GM19239 (cell line): ENCODE measurements around the gene WAPL.
A peak's percentile ranks its signal among the peaks of the same experiment; 100 is the strongest.
"Not testable (repeated sequence)": the region's sequence is repeated elsewhere in the genome, so short reads cannot be mapped to it uniquely, and the experiment has no call there.

Source experiments
- DNase-seq: peaks from one replicate; pipeline ENCODE4 v3.0.0; 2011; ENCODE audit warnings: low spot score; ENCODE audit not compliant: insufficient read length
- FAIRE-seq: peaks from 2 replicates; lab custom pipeline; 2011; peaks lifted over from hg19 to GRCh38; lab: Jason Lieb, UNC

The WAPL gene

GRCh38 chr10:86393362-86393761 is 128.2 kb downstream of the WAPL start:
- DNase-seq (no peak), FAIRE-seq (peak; percentile 57)

DNA sequence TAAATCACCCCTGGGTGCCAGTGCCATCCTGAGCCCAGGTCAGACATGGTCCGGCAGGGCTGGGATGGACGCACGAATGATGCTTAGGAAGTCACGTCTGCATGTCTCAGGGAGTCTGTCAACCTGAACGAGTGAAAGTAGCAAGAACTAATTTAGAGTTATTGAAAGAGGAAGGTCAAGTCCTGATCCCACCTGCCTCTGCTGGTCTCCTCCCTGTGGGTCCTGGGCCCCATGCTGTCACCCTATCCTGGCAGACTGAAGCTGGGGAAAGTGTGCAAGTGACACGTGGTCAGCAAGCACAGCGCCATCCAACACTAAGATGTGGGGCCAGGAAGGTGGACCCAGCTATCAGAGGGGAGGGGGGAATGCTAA is 128.9 kb downstream of the WAPL start:
- FAIRE-seq: peak; percentile 98
- DNase-seq: no peak

DNA sequence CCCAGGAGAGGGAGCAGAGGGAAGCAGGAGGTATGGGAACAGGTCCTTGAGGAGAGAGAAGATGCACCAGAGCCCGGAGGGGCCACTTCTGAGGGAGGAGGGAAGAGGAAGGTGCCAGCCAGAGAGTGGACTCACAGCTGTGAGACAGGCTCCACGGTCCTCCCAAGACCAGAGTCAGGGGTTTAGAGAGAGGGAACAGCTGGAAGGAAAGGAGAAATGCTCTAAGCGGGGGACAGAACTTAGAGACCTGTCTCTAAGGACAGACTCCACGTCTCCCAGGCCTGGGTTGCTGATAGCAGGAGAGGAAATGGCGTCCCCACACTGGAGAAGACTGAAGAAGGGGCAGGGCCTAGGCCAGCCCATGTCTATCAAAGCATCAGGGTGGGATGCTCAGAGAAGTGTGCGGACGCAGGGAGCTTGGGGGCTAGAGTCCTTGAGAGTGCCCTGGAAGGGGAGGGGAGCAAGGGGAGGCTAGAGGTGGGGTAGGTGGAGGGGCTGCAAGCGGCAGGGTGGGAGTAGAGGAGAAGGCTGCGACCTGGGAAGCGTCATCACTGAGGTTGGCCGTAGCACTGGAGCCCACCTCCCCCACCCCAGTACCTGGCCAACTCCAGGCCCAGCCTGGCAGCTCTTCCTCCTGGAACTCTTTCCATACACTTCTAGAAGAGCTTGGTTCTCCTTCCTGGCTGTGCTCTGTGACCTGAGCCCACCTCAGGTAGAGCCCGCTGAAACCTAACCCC is 129.4 kb downstream of the WAPL start:
- FAIRE-seq: peak; percentile 4
- no peak for DNase-seq

DNA sequence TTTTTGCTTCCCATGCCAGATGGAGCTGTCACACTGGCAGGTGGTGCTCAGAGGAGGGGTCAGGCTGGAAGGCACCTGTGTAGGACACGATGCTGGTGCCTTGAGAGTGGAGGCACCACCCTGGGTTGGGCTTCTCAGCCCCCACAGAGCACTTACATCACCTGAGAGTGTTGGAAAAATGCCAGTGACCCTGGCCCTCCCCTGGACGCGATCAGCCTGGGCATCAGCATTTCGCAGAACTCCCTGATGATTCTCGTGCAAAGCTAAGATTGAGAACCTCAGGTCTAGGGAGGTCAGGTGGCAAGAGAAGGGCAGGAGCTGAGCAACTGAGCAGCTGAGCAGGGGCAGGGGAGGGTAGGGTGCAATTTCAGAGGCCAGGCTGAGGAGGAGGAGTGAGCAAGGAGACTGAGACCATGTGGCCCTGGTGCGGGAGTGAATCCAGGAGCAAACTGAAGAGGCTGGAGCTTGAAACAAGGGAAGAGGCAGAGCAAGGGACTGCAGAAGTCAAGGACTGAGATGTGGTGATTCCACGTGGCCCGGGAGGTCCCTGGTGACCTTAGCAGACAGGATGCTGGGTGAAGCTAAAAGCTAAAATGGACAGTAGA is 130.3 kb downstream of the WAPL start:
- DNase-seq (no peak), FAIRE-seq (peak; percentile 35)

DNA sequence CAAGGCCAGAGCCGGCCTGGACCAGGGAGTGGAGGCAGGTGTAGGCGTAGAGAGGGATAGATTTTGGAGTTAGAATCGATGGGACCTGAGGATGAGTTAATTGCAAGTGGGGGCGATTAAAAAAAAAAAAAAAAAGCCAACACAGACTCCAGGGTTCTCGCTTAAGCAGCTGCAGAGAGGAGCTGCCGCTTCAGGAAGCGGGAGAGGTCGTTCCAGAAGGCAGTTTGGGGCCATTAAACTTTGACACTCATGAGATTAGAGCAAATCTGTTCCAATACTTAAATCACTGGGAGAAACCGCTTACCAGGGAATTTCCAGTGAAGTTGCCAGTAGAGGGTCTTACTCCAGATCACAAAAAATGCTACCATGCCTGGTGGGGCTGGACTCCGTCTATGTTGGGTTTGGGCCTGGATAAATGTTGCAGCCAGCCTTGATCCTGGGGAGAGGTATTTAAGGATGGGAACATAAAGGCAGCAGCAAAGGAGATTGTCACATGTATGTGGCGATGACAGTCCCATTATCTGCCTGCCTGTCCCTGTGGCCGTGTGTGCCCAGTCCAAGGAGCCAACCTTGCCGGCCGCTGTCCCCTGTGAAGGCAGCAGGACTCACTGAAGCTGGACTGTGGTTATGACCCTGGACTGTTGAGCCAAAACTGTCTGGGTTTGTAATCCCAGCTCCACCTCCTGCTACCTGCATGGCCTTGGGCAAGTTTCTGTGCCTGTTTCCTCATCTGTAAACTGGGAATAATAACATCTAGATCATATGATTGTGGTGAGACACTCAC is 131.1 kb downstream of the WAPL start:
- DNase-seq: no peak
- FAIRE-seq: peak; percentile 55

GRCh38 chr10:86389441-86390193 is 132.0 kb downstream of the WAPL start:
- no peak for DNase-seq
- FAIRE-seq: peak; percentile 95

GRCh38 chr10:86389109-86389440 is 132.5 kb downstream of the WAPL start:
- FAIRE-seq, DNase-seq: not testable (repeated sequence)

- DNase-seq (no peak), FAIRE-seq (no peak)
Observed at GRCh38 chr10:86388119-86388704, 133.4 kb downstream of the WAPL start.

GRCh38 chr10:86387178-86387794 is 134.3 kb downstream of the WAPL start:
- DNase-seq (no peak), FAIRE-seq (no peak)

DNA sequence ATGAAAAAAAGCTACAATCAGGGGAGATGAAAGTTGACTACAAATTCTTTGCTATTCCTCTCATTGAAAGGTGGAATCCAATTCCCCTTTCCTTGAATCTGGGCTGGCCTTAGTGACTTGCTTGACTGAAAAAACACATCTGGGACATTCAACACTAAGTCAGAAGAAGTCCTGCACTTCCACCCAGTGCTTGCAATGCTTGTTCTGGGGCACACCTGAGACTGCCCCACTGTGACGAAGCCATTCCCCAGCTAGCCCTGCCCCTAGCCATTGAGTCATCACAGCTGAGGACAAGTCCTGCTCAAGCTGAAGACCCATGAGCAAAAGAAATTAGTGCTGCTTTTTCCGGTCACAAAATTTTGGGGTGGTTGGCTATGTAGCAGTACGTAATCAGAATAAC is 135.8 kb downstream of the WAPL start:
- DNase-seq (no peak), FAIRE-seq (peak; percentile 40)
